K562 (cell line): ENCODE data around the gene SUPT3H. TPM values are rescaled to one million over a fixed set of nuclear protein-coding genes. Genes with fewer than 3 reads are reported as not detected.

Experiments
- BCL6 ChIP-seq: fragments of 250-450 bp; sonication (Bioruptor Pico); IDR thresholded peaks from 2 replicates; pipeline ENCODE4 v1.4.0; 2020
- DDX20 ChIP-seq: fragments of 450-650 bp; IDR thresholded peaks from 2 replicates; pipeline ENCODE4 v1.6.1; 2016; ENCODE audit warnings: missing genetic modification characterization, low read depth, mild to moderate bottlenecking, missing compliant biosample characterization, moderate library complexity
- DNMT1 ChIP-seq: fragments of 450-650 bp; IDR thresholded peaks from 2 replicates; pipeline ENCODE4 v1.6.1; 2016; ENCODE audit warnings: antibody characterized with exemption, mild to moderate bottlenecking
- ELK3 ChIP-seq: fragments of 450-650 bp; formaldehyde crosslinking; IDR thresholded peaks from 2 replicates; pipeline ENCODE4 v1.4.0; 2020; ENCODE audit warnings: mild to moderate bottlenecking
- HDAC1 ChIP-seq, 2 experiments: fragments of 450-650 bp; IDR thresholded peaks; 2 replicates each; pipeline ENCODE4 v1.6.1; 2016 to 2017; ENCODE audit warnings: inconsistent platforms in 1 of 2, mild to moderate bottlenecking in 1 of 2, moderate library complexity in 1 of 2
- IRF2 ChIP-seq: sonication (generic); formaldehyde crosslinking; IDR thresholded peaks from 2 replicates; pipeline ENCODE4 v1.8.1; 2022; ENCODE audit warnings: mild to moderate bottlenecking, missing genetic modification reagents
- LARP7 ChIP-seq: fragments of 450-650 bp; IDR thresholded peaks from 2 replicates; pipeline ENCODE4 v1.6.1; 2016
- NCOA2 ChIP-seq, 2 experiments: fragments of 450-650 bp; IDR thresholded peaks; 2 replicates each; pipeline ENCODE4 v1.6.1; 2018; ENCODE audit warnings: mild to moderate bottlenecking in 2 of 2, moderate library complexity in 1 of 2; ENCODE audit not compliant: partially characterized antibody in 2 of 2
- NCOA6 ChIP-seq: fragments of 450-650 bp; IDR thresholded peaks from 2 replicates; pipeline ENCODE4 v1.6.1; 2017; ENCODE audit warnings: mild to moderate bottlenecking
- POLR2H ChIP-seq: IDR thresholded peaks from 2 replicates; pipeline ENCODE4 v1.6.1; 2016; ENCODE audit warnings: missing genetic modification characterization, low read depth, mild to moderate bottlenecking, control low read depth, missing compliant biosample characterization, moderate library complexity
- SAFB2 ChIP-seq: fragments of 200-400 bp; formaldehyde crosslinking; IDR thresholded peaks from 2 replicates; pipeline ENCODE4 v1.6.1; 2018; ENCODE audit warnings: borderline replicate concordance, low read length, low read depth, moderate library complexity; ENCODE audit not compliant: severe bottlenecking
- SREBF2 ChIP-seq: sonication (generic); formaldehyde crosslinking; IDR thresholded peaks from 2 replicates; pipeline ENCODE4 v1.4.0; 2020; ENCODE audit warnings: mild to moderate bottlenecking, missing genetic modification reagents
- TFAM ChIP-seq: fragments of 250-450 bp; sonication (Bioruptor Pico); conservative IDR thresholded peaks from 2 replicates; pipeline ENCODE4 v1.5.0; 2021; ENCODE audit warnings: mild to moderate bottlenecking, moderate library complexity
- TFE3 ChIP-seq: fragments of 450-650 bp; formaldehyde crosslinking; IDR thresholded peaks from 2 replicates; pipeline ENCODE4 v1.4.0; 2020; ENCODE audit warnings: mild to moderate bottlenecking, mixed read lengths
- ZBTB17 ChIP-seq: fragments of 450-650 bp; formaldehyde crosslinking; IDR thresholded peaks from 2 replicates; pipeline ENCODE4 v1.4.0; 2020; ENCODE audit warnings: mild to moderate bottlenecking
- ZNF347 ChIP-seq: fragments of 450-650 bp; formaldehyde crosslinking; IDR thresholded peaks from 2 replicates; pipeline ENCODE4 v1.4.0; 2020; ENCODE audit warnings: low read depth, mild to moderate bottlenecking, moderate library complexity
- ZNF584 ChIP-seq: fragments of 200-800 bp; sonication (Bioruptor generic); IDR thresholded peaks from 2 replicates; pipeline ENCODE4 v1.6.1; 2016; ENCODE audit warnings: low read depth, mild to moderate bottlenecking, missing genetic modification characterization, missing compliant biosample characterization
- ZNF717 ChIP-seq: fragments of 250-450 bp; sonication (Bioruptor Pico); IDR thresholded peaks from 2 replicates; pipeline ENCODE4 v1.5.0; 2021
- ZNF764 ChIP-seq: fragments of 250-450 bp; sonication (Bioruptor Pico); IDR thresholded peaks from 2 replicates; pipeline ENCODE4 v1.4.0; 2020; ENCODE audit warnings: low read depth, mild to moderate bottlenecking, moderate library complexity
- polyA plus RNA-seq, 8 experiments: library from polyadenylated mRNA; depleted of rRNA in 4 of 8; stranded (reverse) in 5 of 8; unstranded in 3 of 8; fragments of >200 nt; fragmentation: Nextera tagmentation in 2 of 8; fragmentation: Illumina TruSeq in 1 of 8; extraction: Ambion mirVana in 2 of 8; extraction: Trizol in 1 of 8; gene quantifications; 2 replicates each; pipeline versions ENCODE4 v1.2.1 to v1.2.3, GENCODE V29; 2011 to 2014; ENCODE audit warnings: inconsistent platforms in 1 of 8, missing spikeins in 1 of 8
- total RNA-seq, 7 experiments: library from RNA; depleted of rRNA in 6 of 7; stranded (reverse); fragments of >200 nt in 6 of 7; fragmentation: Illumina TruSeq in 2 of 7; extraction: Trizol in 2 of 7; gene quantifications; 2 replicates each; pipeline versions ENCODE4 v1.2.1 to v1.2.3, GENCODE V29; 2011 to 2021; ENCODE audit warnings: low replicate concordance in 1 of 7
- TF ChIP-seq, protein P1 (sequence below): fragments of 200-800 bp; sonication (Bioruptor generic); IDR thresholded peaks from 2 replicates; pipeline ENCODE4 v1.6.1; 2016; ENCODE audit warnings: missing genetic modification characterization, missing compliant biosample characterization

The SUPT3H gene
- total and polyA plus RNA-seq, 9 of the 15 experiments (the other 6 are each of a cell fraction or from before 2014, with no cell fraction given) = 7.2 to 16.3 (median 11.9) TPM

GRCh38 chr6:45377554-45378333, at the start of gene SUPT3H (continued):
- TF ChIP-seq, protein P1, sequence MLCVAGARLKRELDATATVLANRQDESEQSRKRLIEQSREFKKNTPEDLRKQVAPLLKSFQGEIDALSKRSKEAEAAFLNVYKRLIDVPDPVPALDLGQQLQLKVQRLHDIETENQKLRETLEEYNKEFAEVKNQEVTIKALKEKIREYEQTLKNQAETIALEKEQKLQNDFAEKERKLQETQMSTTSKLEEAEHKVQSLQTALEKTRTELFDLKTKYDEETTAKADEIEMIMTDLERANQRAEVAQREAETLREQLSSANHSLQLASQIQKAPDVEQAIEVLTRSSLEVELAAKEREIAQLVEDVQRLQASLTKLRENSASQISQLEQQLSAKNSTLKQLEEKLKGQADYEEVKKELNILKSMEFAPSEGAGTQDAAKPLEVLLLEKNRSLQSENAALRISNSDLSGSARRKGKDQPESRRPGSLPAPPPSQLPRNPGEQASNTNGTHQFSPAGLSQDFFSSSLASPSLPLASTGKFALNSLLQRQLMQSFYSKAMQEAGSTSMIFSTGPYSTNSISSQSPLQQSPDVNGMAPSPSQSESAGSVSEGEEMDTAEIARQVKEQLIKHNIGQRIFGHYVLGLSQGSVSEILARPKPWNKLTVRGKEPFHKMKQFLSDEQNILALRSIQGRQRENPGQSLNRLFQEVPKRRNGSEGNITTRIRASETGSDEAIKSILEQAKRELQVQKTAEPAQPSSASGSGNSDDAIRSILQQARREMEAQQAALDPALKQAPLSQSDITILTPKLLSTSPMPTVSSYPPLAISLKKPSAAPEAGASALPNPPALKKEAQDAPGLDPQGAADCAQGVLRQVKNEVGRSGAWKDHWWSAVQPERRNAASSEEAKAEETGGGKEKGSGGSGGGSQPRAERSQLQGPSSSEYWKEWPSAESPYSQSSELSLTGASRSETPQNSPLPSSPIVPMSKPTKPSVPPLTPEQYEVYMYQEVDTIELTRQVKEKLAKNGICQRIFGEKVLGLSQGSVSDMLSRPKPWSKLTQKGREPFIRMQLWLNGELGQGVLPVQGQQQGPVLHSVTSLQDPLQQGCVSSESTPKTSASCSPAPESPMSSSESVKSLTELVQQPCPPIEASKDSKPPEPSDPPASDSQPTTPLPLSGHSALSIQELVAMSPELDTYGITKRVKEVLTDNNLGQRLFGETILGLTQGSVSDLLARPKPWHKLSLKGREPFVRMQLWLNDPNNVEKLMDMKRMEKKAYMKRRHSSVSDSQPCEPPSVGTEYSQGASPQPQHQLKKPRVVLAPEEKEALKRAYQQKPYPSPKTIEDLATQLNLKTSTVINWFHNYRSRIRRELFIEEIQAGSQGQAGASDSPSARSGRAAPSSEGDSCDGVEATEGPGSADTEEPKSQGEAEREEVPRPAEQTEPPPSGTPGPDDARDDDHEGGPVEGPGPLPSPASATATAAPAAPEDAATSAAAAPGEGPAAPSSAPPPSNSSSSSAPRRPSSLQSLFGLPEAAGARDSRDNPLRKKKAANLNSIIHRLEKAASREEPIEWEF (CRISPR knock-in tag) = no peak
- 0 out of 2 replicates have a peak, but pooled peaks have one; percentile 12 for TF ChIP-seq NCOA6
- TF ChIP-seq IRF2 (CRISPR knock-in tag) = no peak
- no peak for TF ChIP-seq BCL6 (CRISPR knock-in tag)
- TF ChIP-seq POLR2H (tag) = peak; percentile 92
- no peak for TF ChIP-seq ZNF764 (CRISPR knock-in tag)
- TF ChIP-seq HDAC1 (IDR thresholded peaks at IDR 0.05) = 0 out of 4 replicates have a peak, but pooled peaks of 1 of the 2 experiments have one; percentile 13
- no peak for TF ChIP-seq DNMT1
- TF ChIP-seq LARP7 = 0 out of 2 replicates have a peak, but pooled peaks have one; percentile 5
- TF ChIP-seq ZNF347 (CRISPR knock-in tag) = no peak
- no peak for TF ChIP-seq ZNF717 (CRISPR knock-in tag)
- TF ChIP-seq SREBF2 (CRISPR knock-in tag) = no peak
- TF ChIP-seq TFE3 (CRISPR knock-in tag) = no peak
- TF ChIP-seq SAFB2 = no peak
- no peak for TF ChIP-seq TFAM (CRISPR knock-in tag)
- TF ChIP-seq DDX20 (tag) = no peak
- TF ChIP-seq NCOA2 (IDR thresholded peaks at IDR 0.05; ENCODE audit: partially characterized antibody in 2 of 2) = no peak
- peak; percentile 38; the same call in 1 of the 2 replicates for TF ChIP-seq ZBTB17 (CRISPR knock-in tag)
- TF ChIP-seq ZNF584 (CRISPR knock-in tag) = no peak
- no peak for TF ChIP-seq ELK3 (CRISPR knock-in tag)
